Activated effector memory CD4-positive, alpha-beta T cell treated with Interleukin-2 at 50 U/mL for 16 hours (primary cell): ENCODE data around the gene ZNF91.
"Not testable (repeated sequence)": the region's sequence is repeated elsewhere in the genome, so short reads cannot be mapped to it uniquely, and the experiment has no call there.

Experiments
- DNase-seq: peaks from one replicate; pipeline ENCODE4 v3.0.0-alpha.2; 2020

The ZNF91 gene

GRCh38 chr19:23395041-23395721 lies at the start of gene ZNF91:
Gene ZNF91, minus strand, starts transcription at chr19:23395471. Its CDS starts 117 bp downstream, at chr19:23395354.
- DNase-seq: peak; percentile 87

GRCh38 chr19:23440791-23441190 lies 45.5 kb upstream of the ZNF91 start:
- no peak for DNase-seq

DNA sequence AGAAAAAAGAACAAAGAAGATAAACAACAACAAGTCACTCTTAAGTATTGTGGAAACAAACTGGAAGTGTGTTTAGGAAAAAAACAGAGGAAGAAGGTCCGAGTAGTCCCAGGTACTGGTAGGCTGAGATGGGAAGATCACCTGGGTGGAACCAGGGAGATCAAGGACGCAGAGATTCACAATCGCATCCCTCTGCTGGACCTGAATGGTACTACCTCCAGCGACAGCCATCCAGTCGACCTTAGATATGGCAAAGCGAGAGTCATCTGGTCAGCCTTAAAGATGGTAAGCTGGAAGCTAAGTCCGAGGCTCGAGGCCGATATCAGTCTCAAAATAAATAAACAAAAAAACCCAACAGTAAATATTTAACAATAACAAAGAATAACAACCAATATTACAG lies 44.9 kb upstream of the ZNF91 start:
- no peak for DNase-seq

GRCh38 chr19:23439623-23440022 lies 44.4 kb upstream of the ZNF91 start:
- no peak for DNase-seq

- DNase-seq: no peak
Measured at GRCh38 chr19:23437901-23438300, 42.6 kb upstream of the ZNF91 start.

DNA sequence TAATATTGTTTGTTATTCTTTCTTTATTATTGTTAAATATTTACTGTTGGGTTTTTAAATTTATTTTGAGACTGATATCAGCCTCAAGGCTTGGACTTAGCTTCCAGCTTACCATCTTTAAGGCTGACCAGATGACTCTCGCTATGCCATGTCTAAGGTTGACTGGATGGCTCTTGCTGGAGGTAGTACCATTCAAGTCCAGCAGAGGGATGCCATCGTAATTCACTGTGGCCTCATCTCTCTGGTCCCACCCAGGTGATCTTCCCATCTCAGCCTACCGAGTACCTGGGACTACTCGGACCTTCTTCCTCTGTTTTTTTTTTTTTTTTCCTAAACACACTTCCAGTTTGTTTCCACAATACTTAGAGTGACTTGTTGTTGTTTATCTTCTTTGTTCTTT lies 41.7 kb upstream of the ZNF91 start:
- DNase-seq: no peak

GRCh38 chr19:23436318-23436717 lies 41.0 kb upstream of the ZNF91 start:
- DNase-seq: no peak

DNA sequence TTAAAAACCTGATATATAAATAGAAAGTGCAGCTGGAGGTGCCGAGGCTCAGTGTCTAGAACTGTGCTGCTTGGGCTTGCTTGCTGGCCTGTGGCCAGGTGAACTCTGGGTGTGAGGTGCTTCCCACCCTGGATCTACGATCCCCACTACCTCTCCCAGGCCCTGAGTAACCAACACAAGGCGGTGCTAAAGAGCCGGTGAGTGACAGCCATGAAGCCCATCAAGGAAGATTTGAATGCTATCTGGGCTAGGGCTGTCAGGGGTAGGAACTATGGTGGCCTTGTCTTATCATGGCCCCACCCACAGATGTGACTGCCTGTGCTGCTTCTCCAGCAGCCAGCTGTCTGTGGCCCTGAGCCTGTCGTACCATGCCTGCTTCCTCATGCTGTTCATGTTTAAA lies 25.6 kb upstream of the ZNF91 start:
- no peak for DNase-seq

- not testable (repeated sequence) for DNase-seq
Measured at GRCh38 chr19:23419261-23419660, 24.0 kb upstream of the ZNF91 start.

GRCh38 chr19:23415561-23416191 lies 20.4 kb upstream of the ZNF91 start:
- no peak for DNase-seq

DNA sequence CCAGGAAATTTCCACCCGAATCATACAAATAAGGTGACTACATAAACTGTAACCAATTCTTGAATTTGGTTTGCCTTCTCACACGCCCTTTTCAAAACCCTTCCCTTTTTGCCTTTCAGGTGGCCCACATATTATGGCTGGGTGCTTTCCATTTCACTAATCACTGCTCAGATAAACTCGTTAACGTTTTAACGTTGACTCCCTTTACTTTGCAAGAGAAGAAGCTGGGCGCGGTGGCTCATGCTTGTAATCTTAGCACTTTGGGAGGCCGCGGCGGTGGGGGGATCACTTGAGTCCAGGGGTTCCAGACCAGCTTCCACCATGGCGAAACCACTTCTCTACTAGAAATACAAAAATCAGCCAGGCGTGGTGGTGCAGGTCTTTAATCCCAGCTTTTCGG lies 19.8 kb upstream of the ZNF91 start:
- no peak for DNase-seq

GRCh38 chr19:23410155-23410554 lies 14.9 kb upstream of the ZNF91 start:
- no peak for DNase-seq

- DNase-seq: no peak
Measured at GRCh38 chr19:23409392-23410048, 14.2 kb upstream of the ZNF91 start.

GRCh38 chr19:23407616-23408133 lies 12.4 kb upstream of the ZNF91 start:
- no peak for DNase-seq

DNA sequence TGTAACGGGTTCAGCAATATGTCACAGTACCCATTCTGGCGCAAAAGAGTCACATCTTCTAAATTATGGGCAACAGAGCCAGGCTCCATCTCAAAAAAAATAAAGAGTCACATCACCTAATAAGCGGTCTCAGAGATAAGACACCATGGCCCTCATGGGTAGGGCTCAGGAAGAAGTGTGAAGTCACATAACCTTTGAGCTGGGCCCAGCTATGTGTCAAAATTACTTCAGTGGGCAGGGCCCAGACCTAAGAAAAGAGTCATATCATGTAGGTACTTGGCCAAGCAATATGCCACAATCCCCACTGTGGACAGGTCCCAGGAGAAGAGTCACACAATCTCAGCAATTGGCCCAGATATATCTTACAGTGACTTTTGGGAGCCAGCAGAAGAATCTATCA lies 11.4 kb upstream of the ZNF91 start:
- no peak for DNase-seq

- DNase-seq: no peak
Measured at GRCh38 chr19:23406091-23406490, 10.8 kb upstream of the ZNF91 start.

GRCh38 chr19:23404676-23405075 lies 9.4 kb upstream of the ZNF91 start:
- DNase-seq: no peak

DNA sequence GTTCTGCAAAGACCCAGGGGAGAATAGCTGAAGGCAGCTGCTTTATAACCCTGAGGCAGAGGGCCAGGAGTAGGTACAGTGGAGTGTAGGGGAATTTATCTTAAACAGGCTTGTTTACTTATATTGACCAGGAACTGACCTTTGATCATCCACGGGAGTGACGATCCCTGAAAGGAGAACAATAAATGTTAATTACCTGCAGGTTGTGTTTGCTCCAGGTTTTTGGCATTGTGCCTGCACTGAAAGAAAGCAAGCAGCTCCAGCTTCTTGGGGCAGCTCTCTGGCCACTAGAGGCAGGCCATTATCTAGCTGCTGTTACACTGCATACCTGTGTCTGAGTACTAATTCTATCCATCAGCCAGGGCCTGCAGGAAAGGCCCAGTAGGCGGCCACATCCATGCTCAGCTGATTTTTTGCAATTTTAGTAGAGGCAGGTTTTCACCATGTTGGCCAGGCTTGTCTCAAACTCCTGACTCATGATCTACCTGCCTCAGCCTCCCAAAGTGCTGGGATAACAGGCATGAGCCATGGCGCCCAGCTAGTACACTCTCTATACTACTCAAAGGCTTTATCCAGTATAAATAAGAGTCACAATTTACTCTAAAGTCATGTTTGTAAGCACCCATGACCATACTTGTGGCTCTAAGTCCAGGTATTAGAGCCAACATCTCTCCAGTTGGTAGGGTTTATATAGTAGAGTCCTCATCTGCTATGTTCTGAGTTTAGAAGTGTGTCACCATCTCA lies 8.5 kb upstream of the ZNF91 start:
- no peak for DNase-seq

GRCh38 chr19:23403052-23403451 lies 7.8 kb upstream of the ZNF91 start:
- DNase-seq: no peak

GRCh38 chr19:23402388-23402787 lies 7.1 kb upstream of the ZNF91 start:
- DNase-seq: no peak

- DNase-seq: no peak
Measured at GRCh38 chr19:23401086-23401610, 5.9 kb upstream of the ZNF91 start.

GRCh38 chr19:23399443-23399842 lies 4.2 kb upstream of the ZNF91 start:
- no peak for DNase-seq

DNA sequence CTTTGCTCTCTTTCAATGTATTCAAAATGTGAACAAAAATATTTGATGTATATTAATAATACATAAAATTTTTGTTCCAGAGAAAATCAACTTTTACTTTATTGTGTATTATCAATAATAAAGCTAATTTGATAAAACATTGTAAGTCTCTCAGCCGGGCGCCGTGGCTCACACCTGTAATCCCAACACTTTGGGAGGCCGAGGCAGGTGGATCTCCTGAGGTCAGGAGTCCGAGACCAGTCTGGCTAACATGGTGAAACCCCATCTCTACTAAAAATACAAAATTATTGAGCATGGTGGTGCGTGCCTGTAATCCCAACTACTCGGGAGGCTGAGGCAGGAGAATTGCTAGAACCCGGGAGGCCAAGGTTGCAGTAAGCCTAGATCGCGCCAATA lies 449 bp upstream of the ZNF91 start:
- DNase-seq: not testable (repeated sequence)
